GM20431 (cell line): ENCODE measurements around the gene CYFIP2.
"Not testable (repeated sequence)": the region's sequence is repeated elsewhere in the genome, so short reads cannot be mapped to it uniquely, and the experiment has no call there.

Experiments used
- in situ Hi-C: fragments of 300-500 bp; cut with MseI, MboI; formaldehyde crosslinking; loops from one replicate; pipeline ENCODE4 v1.15.0; 2020; ENCODE audit warnings: low sequenced_read_pairs; ENCODE audit not compliant: unreplicated experiment

CYFIP2 gene

GRCh38 chr5:157265714-157266285 lies at the start of gene CYFIP2:
Gene CYFIP2 (plus strand): TSS chr5:157266123. CDS start chr5:157285362, 19,239 bp downstream.
- in situ Hi-C loops = no loop called here

- in situ Hi-C loops = no loop called here
Measured at GRCh38 chr5:157216391-157217142, 49.4 kb upstream of the CYFIP2 start.

- in situ Hi-C loops = no loop called here
Measured at GRCh38 chr5:157217289-157218024, 48.5 kb upstream of the CYFIP2 start.

GRCh38 chr5:157219491-157220271 lies 46.2 kb upstream of the CYFIP2 start:
- in situ Hi-C loops = no loop called here

GRCh38 chr5:157221959-157222358 lies 44.0 kb upstream of the CYFIP2 start:
- in situ Hi-C loops = no loop called here

GRCh38 chr5:157222506-157223230 lies 43.3 kb upstream of the CYFIP2 start:
- in situ Hi-C loops = no loop called here

- in situ Hi-C loops = no loop called here
Measured at GRCh38 chr5:157225469-157226422, 40.2 kb upstream of the CYFIP2 start.

- in situ Hi-C loops = no loop called here
Measured at GRCh38 chr5:157230610-157231009, 35.3 kb upstream of the CYFIP2 start.

GRCh38 chr5:157232706-157233105 lies 33.2 kb upstream of the CYFIP2 start:
- in situ Hi-C loops = no loop called here

GRCh38 chr5:157233515-157233914 lies 32.4 kb upstream of the CYFIP2 start:
- in situ Hi-C loops = no loop called here

- in situ Hi-C loops = no loop called here
Measured at GRCh38 chr5:157236423-157236822, 29.5 kb upstream of the CYFIP2 start.

- in situ Hi-C loops = no loop called here
Measured at GRCh38 chr5:157241483-157241882, 24.4 kb upstream of the CYFIP2 start.

- in situ Hi-C loops = not testable (repeated sequence)
Measured at GRCh38 chr5:157244704-157245103, 21.2 kb upstream of the CYFIP2 start.

- in situ Hi-C loops = no loop called here
Measured at GRCh38 chr5:157245476-157245875, 20.4 kb upstream of the CYFIP2 start.

- in situ Hi-C loops = no loop called here
Measured at GRCh38 chr5:157245886-157246285, 20.0 kb upstream of the CYFIP2 start.

GRCh38 chr5:157247267-157247666 lies 18.7 kb upstream of the CYFIP2 start:
- in situ Hi-C loops = no loop called here

GRCh38 chr5:157248821-157249470 lies 17.0 kb upstream of the CYFIP2 start:
- in situ Hi-C loops = no loop called here
